Brain microvascular endothelial cell (primary cell): ENCODE measurements around the gene MPP2.
"Not testable (repeated sequence)": the region's sequence is repeated elsewhere in the genome, so short reads cannot be mapped to it uniquely, and the experiment has no call there.

Source experiments
- DNase-seq: peaks from one replicate; pipeline ENCODE4 v3.0.0-alpha.2; 2020
- H3K27ac ChIP-seq: fragments of 250-450 bp; sonication (Bioruptor Pico); 2 replicates; pipeline ENCODE4 v1.5.1; 2020; ENCODE audit warnings: mild to moderate bottlenecking, moderate library complexity
- H3K27me3 ChIP-seq: fragments of 250-450 bp; sonication (Bioruptor Pico); replicated peaks from 2 replicates; pipeline ENCODE4 v1.5.1; 2020; ENCODE audit warnings: mild to moderate bottlenecking
- H3K36me3 ChIP-seq: fragments of 250-450 bp; sonication (Bioruptor Pico); replicated peaks from 2 replicates; pipeline ENCODE4 v1.5.1; 2020; ENCODE audit warnings: mild to moderate bottlenecking
- H3K4me3 ChIP-seq: 2 replicates; pipeline ENCODE4 v1.5.1; 2011; ENCODE audit warnings: low read depth, mild to moderate bottlenecking, control low read depth, low read length, moderate library complexity
- in situ Hi-C: cut with HindIII; loops from 2 replicates; pipeline ENCODE4 v1.10.0; 2017; ENCODE audit warnings: low sequenced_read_pairs, low pct_ligation_motif_present
- TF ChIP-seq, protein P1 (sequence below): IDR thresholded peaks from 2 replicates; pipeline ENCODE4 v1.5.1; 2011; ENCODE audit warnings: low read depth, mild to moderate bottlenecking, moderate library complexity, low read length, control low read depth, inconsistent platforms; ENCODE audit errors: missing control alignments

Gene MPP2

GRCh38 chr17:43935926-43936261 is 28.6 kb upstream of the MPP2 start:
- Histone ChIP-seq H3K4me3 (no peak overlapping the region), H3K27ac (no peak overlapping the region), H3K36me3 (no peaks in the 10 kb centered on the region), H3K27me3 (no peaks in the 10 kb centered on the region)
- DNase-seq, result no peak
- in situ Hi-C loops, result no loop called here
- TF ChIP-seq, protein P1, sequence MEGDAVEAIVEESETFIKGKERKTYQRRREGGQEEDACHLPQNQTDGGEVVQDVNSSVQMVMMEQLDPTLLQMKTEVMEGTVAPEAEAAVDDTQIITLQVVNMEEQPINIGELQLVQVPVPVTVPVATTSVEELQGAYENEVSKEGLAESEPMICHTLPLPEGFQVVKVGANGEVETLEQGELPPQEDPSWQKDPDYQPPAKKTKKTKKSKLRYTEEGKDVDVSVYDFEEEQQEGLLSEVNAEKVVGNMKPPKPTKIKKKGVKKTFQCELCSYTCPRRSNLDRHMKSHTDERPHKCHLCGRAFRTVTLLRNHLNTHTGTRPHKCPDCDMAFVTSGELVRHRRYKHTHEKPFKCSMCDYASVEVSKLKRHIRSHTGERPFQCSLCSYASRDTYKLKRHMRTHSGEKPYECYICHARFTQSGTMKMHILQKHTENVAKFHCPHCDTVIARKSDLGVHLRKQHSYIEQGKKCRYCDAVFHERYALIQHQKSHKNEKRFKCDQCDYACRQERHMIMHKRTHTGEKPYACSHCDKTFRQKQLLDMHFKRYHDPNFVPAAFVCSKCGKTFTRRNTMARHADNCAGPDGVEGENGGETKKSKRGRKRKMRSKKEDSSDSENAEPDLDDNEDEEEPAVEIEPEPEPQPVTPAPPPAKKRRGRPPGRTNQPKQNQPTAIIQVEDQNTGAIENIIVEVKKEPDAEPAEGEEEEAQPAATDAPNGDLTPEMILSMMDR, result no peak

GRCh38 chr17:43935204-43935925 is 28.0 kb upstream of the MPP2 start:
- Histone ChIP-seq H3K27ac (no peak overlapping the region), H3K36me3 (no peaks in the 10 kb centered on the region), H3K27me3 (no peaks in the 10 kb centered on the region), H3K4me3 (no peak overlapping the region)
- no peak for DNase-seq
- TF ChIP-seq, protein P1, result no peak
- in situ Hi-C loops, result no loop called here

- Histone ChIP-seq H3K27me3 (peaks cover 2% of the 10 kb centered on the region), H3K36me3 (no peaks in the 10 kb centered on the region), H3K27ac (no peak overlapping the region), H3K4me3 (no peak overlapping the region)
- TF ChIP-seq, protein P1, result no peak
- in situ Hi-C loops, result no loop called here
- DNase-seq, result no peak
Measured at GRCh38 chr17:43932923-43933322, 25.6 kb upstream of the MPP2 start.

DNA sequence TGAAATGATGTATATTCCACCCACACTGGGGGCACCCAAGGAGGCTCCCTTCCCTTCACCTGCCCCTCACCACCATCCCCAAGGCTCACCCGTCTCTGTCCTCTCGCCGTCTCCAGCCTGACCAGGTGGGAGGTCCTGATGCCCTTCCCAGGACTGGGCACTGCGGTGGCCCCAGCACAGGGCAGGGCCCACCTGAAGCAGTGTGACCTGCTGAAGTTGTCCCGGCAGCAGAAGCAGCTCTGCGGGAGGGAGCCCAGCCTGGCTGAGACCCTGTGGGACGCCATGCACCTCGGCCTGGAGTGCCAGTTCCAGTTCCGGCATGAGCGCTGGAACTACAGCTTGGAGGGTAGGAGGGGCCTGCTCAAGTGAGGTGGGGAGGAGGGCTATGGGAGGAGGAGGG is 25.0 kb upstream of the MPP2 start:
- TF ChIP-seq, protein P1, result no peak
- DNase-seq, result no peak
- H3K36me3 ChIP-seq, result no peaks in the 10 kb centered on the region
- peaks cover 2% of the 10 kb centered on the region for H3K27me3 ChIP-seq
- H3K4me3 ChIP-seq, result no peak overlapping the region
- in situ Hi-C loops, result no loop called here
- no peak overlapping the region for H3K27ac ChIP-seq

GRCh38 chr17:43931062-43931571 is 23.8 kb upstream of the MPP2 start:
- TF ChIP-seq, protein P1, result no peak
- peaks cover 11% of the 10 kb centered on the region for H3K27me3 ChIP-seq
- in situ Hi-C loops, result no loop called here
- DNase-seq, result no peak
- H3K4me3 ChIP-seq, result no peak overlapping the region
- H3K27ac ChIP-seq, result no peak overlapping the region
- no peaks in the 10 kb centered on the region for H3K36me3 ChIP-seq

DNA sequence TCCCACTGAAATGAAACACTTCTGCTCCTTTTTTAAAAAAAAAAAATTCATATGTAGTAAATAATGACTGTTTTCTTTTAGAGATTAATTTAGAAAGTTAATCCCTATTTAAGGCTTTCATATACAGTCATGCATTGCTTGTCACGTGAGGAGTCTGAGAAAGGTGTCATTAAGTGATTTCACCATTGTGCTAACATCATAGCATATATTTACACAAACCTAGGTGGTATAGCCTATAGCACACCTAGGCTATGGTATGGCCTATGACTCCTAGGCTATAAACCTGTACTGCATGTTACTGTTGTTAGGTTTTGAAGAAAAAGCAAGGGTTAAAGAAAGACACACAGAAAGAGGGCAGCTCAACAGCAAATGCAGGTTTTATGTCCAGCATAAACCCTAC is 21.3 kb upstream of the MPP2 start:
- no peaks in the 10 kb centered on the region for H3K36me3 ChIP-seq
- in situ Hi-C loops, result no loop called here
- TF ChIP-seq, protein P1, result no peak
- no peak overlapping the region for H3K27ac ChIP-seq
- H3K27me3 ChIP-seq, result peaks cover 21% of the 10 kb centered on the region
- DNase-seq, result no peak
- no peak overlapping the region for H3K4me3 ChIP-seq

DNA sequence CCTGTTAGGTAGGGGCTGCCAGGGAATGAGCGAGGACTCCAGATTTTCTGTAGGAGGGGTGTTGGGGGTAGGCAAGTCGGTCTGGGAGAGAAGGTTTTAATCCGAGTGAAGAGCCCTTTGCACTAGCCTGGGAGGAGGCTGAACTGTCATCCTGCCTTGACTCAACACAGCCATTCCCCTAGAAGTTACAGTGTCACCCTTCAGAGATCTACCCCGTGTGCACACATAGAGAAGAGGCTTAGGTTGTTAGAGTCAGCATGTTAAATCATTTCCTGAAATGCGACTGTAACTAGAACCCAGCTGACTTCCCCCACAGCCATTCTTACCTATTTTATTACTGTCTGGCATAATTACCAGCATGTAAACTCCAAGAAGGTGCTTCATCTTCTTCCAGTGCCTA is 20.6 kb upstream of the MPP2 start:
- H3K27ac ChIP-seq, H3K4me3 ChIP-seq, H3K36me3 ChIP-seq, in situ Hi-C loops, DNase-seq: not testable (repeated sequence)
- peaks cover 21% of the 10 kb centered on the region for H3K27me3 ChIP-seq
